IPS DF 4.7 (cell line): ENCODE measurements around the gene SURF2.

ENCODE experiments used
- DNase-seq: peaks from one replicate; pipeline ENCODE4 v3.0.0-alpha.2; 2013; ENCODE audit warnings: low spot score; ENCODE audit errors: extremely low read depth

SURF2 gene

DNA sequence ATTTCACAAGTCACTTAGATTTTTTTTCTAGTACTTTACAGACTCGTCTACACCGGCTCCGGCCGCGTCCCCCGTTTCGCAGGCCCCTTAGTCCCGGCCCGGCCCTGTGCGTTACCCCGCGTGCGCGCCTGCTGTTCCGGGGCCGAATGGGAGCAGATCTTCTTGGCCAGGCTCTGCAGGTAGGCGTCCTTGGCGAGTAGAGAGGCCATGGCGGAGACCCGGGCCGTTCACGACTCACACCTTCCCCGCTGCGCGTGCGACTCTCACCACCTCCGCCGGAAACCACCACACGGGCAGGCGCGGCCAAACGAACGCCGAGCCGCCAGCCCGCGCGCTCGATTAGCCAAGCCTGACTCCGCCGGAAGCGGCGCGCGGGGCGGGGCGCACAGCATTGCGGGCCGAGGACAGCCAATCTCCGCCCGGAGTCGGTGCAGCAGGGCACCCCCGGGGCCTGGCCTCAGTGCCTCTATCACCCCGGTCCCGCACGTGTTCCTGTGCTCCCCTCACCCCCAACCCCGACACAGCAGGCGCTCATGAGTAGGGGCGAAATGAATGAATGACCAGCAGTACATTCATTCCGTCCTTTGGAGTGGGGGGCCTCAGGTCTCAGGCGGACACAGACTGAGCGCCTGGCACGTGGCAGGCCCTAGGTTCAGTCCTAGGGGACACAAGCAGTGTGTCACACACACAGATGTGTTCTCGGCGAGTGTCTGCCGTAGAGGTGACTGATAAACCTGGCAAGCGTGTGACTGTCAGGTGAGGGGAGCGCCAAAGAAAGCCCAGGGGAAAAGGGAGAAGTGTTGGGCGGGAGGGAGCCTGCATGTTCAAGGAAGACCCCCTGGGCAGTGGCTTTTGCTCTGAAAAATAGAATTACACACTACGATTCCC is 20.2 kb upstream of the SURF2 start, which contains the start of gene SURF6:
SURF6 (minus strand) TSS at position 265 of the 888 bp plus-strand sequence; CDS start at position 209, 56 bp downstream.
- DNase-seq, result no peak

DNA sequence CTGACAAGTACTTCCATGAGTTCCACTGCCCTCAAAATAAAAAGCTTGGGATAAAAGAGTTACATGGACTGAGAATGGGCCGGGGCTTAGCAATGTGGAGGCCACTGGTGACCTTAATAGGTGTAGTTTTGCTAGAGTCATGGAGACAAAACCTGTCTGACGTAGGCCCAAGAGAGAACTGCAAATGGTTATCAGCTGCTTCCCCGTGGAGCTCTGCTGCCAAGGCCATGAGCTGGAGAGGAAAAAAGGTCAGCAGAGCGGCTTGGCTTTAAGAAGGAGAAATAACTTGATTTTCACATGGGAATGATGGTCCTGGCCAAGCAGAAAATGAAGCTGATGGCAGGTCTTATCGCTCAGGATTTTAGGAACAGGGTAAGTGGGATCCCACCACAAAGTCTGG is 16.7 kb upstream of the SURF2 start:
- no peak for DNase-seq

DNA sequence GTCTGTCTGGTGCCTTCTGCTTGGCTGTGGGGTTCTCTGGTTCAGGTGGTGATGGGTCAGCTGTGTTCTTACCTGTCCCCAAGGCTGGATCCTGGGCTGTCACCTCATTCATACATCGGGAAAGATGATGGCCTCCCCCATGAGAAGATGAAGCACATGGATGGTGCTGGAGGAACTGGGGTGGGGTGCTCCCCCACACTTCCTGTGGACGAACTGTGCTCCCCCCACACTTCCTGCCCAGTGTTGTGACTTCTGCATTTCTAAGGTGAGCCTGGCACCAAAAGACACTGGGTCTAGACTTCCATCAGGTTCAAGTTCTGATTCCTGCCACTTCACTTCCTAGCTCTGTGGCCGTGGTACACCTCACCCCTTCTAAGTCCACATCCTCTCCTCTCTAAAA is 16.1 kb upstream of the SURF2 start:
- no peak for DNase-seq

DNA sequence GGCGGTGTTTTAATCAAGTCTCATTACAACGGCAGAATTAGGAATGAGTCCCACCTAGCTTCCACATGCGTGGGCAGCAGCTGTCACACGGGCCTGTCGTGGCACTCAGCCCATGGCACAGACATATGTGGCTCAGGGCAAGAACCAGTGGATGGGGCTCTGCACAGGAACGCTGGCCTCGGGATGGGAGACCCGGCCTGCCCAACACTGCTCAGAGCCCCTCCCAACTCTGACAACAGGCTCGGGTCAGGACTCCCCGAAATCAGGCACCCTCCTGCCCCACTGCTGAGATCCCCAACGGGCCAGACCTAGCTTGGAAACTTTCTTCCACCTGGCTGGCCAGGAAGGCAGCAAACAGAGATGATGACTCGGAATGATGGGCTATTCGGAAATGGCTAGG is 15.4 kb upstream of the SURF2 start:
- no peak for DNase-seq

DNA sequence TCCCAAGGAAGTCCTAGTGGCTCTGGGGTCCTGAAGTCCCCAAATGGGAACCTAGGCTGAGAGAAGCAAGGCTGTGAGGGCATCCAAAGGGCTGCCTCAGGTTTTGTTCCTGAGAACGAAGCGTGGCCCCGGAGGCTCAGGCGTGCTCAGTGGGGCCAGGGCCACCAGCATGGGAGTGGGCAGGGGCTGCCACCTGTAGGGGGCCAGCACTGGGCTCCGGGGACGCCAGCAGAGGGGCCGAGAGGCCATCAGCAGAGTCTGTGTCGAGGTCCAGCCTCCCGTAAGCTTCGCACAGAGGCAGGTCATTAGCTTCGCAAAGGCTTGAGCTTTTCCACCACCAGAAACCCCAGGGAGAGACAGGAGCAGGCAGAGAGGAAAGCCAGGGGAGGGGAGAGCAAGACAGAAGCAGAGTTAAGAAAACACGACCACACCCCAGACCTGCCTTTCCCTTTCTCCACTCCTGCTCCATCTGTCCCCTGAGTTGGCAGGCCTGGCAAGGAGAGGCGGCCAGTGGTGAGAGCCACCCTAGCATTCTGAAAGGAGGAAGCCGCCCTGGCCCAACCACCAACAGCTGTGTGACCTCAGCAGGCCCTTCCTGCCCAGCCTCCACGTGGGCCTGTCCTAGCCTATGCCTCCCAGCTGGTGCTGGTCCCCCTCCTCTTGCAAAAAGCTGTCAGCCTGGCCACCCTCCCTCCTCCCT is 14.8 kb upstream of the SURF2 start:
- no peak for DNase-seq

- DNase-seq, result no peak
These were observed 14.3 kb upstream of the SURF2 start for GRCh38 chr9:133342069-133342406.

GRCh38 chr9:133342570-133342969 is 13.8 kb upstream of the SURF2 start:
- no peak for DNase-seq

DNA sequence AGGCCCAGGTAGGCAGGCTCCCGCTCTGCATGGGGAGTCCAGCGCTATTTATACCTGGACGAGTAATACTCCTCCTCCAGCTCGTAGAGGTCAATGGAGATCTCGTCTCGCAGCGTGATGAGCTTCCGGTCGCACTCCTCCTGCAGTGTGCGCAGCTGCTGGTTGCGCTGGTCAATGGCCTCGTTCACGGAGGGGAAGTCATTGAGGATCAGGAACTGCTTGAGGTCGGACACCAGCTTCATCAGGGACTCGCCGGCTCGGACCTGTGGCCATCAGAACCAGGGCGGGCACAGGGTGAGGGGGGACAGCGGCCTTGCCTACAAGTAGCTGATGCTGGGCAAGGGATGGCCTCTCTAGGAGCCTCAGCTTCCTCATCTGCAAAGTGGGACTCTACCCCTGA is 12.3 kb upstream of the SURF2 start:
- DNase-seq, result no peak

- DNase-seq, result no peak
These were observed 11.4 kb upstream of the SURF2 start for GRCh38 chr9:133344979-133345378.

GRCh38 chr9:133345596-133345995 is 10.8 kb upstream of the SURF2 start:
- no peak for DNase-seq

GRCh38 chr9:133346021-133346785 is 10.1 kb upstream of the SURF2 start:
- no peak for DNase-seq

- DNase-seq, result no peak
These were observed 8.8 kb upstream of the SURF2 start for GRCh38 chr9:133347515-133347984.

- DNase-seq, result no peak
These were observed 8.2 kb upstream of the SURF2 start, which contains the start of the genes MED22 and RPL7A for GRCh38 chr9:133347985-133348717. TSS of gene MED22 (minus strand) at chr9:133348131. CDS start at chr9:133346662, 1,469 bp downstream. TSS of gene RPL7A (plus strand) at chr9:133348218. CDS start at chr9:133348244, 26 bp downstream.

DNA sequence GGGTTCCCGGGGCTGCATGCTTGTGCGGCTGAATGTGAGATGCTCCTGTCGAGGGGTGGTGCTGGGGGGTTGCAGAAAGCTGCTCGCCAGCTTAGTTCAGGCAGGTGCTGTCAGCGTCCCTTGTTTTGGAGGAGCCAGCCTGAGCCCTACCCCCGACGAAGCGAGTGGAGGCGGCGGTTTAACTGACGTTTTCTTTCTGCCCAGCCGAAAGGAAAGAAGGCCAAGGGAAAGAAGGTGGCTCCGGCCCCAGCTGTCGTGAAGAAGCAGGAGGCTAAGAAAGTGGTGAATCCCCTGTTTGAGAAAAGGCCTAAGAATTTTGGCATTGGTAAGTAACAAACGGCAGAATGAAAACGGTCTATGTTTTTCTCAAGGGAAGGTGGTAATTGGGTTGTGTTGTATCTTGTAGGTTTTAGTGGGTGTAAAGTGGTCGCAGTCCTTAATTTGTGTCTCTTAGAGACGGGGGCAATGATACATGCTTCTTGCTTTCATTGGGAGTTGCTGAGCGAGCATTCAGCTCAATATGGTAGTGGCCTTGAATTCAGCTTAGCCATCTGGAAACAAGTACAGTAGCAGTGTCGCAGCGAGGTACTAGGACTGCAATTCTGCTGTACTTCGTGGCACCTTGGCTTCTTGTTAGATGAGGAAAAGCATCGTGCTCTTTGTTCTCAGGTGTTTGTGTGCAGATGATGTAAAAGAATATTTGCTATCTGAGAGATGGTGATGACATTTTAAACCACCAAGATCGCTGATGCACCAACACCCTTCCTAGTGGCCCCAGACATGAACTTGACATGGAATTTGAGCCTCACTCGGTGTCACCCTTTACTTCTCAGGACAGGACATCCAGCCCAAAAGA is 7.4 kb upstream of the SURF2 start:
- DNase-seq, result no peak

DNA sequence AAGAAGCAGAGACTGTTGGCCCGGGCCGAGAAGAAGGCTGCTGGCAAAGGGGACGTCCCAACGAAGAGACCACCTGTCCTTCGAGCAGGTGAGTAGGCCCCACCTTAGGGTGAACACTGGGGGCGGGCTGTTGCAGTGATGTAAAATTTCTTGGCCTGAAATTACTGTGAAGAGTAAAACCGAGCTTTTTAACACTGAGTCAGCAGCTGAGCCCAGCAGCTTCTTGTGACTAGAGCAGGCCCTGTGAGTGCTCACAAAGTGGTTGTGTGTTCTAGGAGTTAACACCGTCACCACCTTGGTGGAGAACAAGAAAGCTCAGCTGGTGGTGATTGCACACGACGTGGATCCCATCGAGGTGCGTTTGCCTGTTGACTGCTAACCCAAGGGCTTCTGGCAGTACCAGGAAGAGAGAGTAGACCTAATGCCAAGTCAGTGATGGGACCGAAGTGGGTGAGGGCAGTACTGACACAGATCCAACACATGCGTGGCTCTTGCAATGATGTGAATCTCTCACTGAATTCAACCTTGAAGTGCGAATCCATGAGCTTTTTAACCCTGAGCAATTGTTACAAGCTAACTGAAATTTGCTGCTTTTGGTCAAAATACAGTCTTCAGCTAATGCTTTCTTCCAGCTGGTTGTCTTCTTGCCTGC is 6.3 kb upstream of the SURF2 start:
- DNase-seq, result no peak

- DNase-seq, result no peak
These were observed 4.8 kb upstream of the SURF2 start for GRCh38 chr9:133351526-133351907.

DNA sequence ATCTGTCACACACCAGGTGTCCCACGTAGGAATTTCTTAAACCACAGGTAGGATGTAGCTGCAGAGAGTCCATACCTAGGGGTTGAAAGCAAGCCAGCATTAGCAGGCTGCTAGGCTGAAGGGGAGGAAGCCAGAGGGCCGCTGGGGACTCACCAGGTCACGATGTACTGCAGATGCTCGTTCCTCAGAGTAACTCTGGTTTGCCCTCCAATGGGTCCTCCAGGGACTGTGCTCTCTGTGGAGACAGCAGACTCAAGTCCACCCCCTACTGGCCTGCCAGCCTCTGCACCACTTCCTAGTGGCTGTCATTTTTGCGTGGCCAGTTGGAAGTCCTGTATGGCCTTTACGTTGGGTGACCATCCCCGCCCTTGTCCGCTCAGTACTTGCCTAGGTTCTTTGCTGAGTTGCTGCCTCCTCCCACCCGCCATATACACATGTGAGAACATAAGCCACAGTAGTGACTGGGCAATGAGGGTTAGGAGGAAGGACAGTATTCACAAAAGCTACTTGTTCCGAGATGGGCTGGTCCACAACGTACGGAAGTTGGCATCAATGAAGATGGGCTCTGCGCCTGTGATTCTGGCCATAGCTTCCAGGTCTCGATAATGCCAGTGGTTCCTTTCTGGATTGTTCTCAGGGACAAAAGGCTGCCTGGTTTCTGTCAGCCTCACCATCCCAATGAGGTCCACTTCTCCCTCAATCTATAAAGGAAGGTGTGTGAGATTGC is 4.3 kb upstream of the SURF2 start:
- no peak for DNase-seq

DNA sequence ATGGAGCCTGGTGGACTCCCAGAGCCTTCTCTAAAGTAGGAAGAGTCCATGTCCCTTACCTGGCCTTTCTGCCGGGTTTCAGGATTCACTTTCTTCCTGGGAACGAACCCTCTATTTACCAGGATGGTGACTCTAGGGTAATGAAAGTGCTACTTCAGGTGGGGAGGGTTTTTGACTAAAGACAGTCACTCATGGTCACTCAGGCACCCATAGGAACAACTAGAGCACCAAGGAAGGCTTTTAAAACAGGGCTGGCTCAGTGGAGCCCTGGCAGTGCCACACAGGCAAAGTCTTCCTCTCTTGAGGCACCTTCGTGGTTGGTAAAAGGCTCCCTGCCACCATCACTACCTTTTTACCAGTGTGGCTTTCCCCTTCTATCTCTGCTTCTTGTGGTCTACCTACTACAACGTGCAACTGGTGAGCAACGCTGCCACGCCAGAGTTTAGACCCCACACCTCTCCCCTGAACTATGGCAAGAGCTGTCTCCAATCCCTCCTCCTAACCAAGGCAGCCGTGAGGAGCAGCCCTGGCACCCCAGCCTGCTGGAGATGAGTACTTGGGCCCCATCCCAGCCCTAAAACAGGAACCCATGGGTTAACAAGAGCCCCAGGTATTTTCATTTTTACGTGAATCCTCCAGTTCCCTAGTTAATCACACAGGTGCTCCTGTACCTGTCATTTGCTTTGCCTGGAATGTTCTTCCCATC is 3.6 kb upstream of the SURF2 start:
- no peak for DNase-seq
